Mammary epithelial cell (primary cell): ENCODE measurements around the gene SH2D4B.

Experiments used
- CTCF ChIP-seq, 2 donors: IDR thresholded peaks in 1 of 2; conservative IDR thresholded peaks in 1 of 2; 2 replicates each; pipeline ENCODE4 v1.5.1; 2011 to 2012; ENCODE audit warnings: inconsistent platforms in 2 of 2, low read length in 2 of 2, mild to moderate bottlenecking in 2 of 2, control low read depth in 1 of 2, low read depth in 1 of 2; ENCODE audit not compliant: insufficient read depth in 1 of 2; ENCODE audit errors: extremely low read depth in 1 of 2
- EZH2 ChIP-seq: IDR thresholded peaks from 2 replicates; pipeline ENCODE4 v1.6.1; 2012; ENCODE audit warnings: low read length, inconsistent platforms, borderline replicate concordance

GRCh38 chr10:80552151-80552646, 14.5 kb downstream of the SH2D4B start:
- no peak for TF ChIP-seq CTCF (conservative IDR thresholded peaks at IDR 0.05 in 1 of 2, IDR thresholded peaks at IDR 0.05 in 1 of 2; ENCODE audit: extremely low read depth in 1 of 2, insufficient read depth in 1 of 2, low read depth in 1 of 2, low read length in 2 of 2)
- TF ChIP-seq EZH2: no peak
